ENCODE results near the gene IRX1.
A peak's percentile ranks its signal among the peaks of the same experiment; 100 is the strongest.

IRX1 gene

DNA sequence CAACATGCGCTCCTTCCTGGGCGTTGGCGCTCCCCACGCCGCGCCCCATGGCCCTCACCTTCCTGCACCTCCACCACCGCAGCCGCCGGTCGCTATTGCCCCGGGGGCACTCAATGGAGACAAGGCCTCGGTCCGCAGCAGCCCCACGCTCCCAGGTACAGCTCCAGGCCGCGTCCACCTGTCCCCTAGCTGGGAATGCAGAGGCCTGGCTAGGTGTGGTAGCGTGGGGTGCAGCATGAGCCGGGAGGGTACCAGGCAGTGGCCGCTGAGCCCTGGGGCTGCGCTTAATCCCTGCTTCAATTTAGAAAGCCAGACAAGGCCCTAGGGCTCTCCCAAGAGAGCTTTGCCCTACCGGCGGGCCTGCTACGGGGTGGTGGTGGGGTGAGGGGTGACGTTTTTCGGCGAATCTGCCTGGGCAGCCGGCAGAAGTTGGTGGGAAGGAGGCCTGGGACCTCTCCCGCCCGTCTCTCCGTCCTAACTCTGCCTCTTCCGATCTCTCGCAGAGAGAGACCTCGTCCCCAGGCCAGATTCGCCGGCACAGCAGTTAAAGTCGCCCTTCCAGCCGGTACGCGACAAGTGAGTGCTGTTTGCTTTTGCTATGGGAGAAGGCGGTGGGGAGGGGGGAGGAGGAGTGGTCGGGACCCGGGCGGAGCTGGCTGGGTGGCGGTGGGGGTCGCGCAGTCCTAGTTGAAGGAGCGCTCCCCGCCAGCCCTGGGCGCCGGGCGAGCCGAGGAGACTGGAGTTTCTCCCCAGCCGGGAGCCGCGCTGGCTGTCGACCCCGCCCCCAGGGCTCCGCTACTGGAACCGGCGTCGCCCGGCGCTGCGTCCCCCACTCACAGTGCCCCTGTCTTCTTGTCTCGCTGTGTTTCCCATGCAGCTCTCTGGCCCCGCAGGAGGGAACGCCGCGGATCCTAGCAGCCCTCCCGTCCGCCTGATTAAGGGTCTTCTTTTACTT, 4.8 kb downstream of the IRX1 start:
- H3K4me3 ChIP-seq (ENCODE audit: low read depth, low read length), result peak overlapping the region; percentile 21

DNA sequence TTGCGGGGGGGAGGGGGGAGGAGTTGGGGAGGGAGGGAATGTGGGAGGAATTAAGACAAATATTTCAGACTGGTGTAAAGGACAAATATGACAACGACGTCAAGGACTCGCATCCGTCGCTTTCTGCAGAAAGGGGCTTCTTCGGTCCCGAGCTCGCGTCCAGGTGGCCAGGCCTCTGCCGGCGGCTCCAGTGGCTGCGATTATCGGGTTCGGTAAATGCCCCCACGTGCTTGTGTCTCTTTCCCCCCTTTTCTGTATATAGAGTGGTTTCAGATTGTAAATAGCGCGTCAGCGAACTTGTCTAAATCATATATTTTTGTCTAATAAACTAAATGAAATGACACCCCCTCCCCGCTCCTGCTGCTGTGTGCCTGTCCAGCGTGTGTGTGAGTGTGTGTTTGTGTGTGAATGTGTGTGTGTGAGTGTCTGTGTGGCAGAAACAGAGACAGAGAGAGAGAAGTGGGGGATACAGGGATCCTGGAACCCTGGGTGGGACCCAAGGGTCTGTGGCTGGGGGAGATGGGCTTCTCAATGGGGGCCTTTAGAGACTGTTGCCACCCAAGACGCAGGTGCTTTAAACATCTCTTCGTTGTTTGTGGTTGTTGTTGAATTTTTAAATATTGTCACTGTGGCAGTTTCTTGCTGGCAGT, 5.6 kb downstream of the IRX1 start:
- no peak overlapping the region for H3K4me3 ChIP-seq (ENCODE audit: low read depth, low read length)

DNA sequence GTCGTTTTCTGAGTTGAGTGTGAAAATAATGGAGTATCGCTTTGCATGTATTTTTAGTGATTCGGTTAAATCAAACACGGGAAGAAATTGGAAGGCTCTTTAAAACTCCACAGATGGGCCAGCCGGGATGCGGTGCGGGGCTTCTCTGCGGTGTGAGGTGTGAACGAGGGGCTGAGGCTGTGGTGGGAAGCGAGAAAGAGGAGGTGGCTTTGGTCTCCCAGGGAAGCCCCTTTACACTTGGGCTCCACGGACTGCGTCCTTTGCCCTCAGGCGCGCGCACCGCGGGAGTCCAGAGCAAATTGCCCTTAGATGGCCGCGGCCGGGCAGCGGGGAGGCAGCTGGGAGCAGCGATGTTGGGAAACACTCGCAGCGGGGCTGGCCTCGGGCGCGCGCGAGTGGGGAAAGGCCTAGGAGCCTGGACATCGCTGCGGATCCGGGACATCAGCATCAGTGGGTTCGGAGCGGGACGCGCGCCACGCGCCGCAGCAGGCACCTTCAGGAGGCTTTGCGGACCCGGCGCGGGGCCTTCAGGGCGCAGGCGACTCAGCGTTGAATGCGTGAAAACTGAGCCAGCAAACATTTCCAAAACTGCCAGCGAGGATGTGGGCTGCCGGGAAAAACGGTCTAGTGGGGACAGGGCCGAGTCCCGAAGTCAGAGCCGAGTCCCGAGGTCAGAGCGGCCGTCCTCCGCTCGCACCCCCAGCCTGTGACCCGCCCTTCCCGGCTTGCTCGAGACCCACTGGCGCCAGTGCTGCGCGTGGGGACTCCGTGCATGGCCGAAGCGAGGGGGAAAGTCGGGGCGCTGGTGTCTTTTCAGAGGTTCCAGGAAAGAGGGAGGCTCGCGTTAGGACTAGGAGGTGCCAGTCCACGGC, 6.5 kb downstream of the IRX1 start:
- peak overlapping the region; percentile 8 for H3K4me3 ChIP-seq (ENCODE audit: low read depth, low read length)

DNA sequence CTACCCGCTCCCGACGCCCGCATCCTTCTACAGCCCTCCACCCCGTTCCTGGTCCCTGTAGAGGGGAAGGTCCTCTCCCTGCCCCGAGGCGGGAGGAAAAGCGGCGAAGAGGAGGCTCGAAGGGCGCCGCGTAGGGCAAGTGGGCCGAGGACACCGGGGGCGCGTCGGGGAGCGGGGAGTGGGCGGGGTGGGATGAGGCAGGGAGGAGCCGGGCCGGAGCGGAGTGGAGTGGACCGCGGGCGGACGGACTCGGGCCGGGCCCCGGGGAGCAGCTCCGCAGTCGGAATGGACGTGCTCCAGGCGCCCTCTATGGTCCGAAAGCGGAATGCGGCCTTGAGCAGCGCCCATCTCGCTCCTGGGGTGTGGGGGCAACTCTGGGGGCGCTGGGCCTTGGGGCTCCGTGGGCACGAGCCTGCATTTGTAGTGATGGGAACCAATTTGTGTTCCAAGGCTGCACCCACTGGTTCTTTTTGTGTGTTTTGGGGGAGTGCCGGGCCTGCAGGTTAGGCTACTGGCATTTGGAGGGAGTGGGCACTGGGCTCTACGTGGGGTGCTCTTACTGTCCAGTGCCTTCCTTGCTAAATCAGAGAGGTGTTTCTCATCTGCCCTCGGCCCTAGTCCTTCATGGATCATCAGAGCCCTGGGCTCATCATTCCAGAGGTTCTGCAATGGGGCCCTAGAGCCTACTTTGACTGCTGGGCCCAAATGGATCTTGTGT, 7.3 kb downstream of the IRX1 start:
- H3K4me3 ChIP-seq (ENCODE audit: low read depth, low read length), result no peak overlapping the region

DNA sequence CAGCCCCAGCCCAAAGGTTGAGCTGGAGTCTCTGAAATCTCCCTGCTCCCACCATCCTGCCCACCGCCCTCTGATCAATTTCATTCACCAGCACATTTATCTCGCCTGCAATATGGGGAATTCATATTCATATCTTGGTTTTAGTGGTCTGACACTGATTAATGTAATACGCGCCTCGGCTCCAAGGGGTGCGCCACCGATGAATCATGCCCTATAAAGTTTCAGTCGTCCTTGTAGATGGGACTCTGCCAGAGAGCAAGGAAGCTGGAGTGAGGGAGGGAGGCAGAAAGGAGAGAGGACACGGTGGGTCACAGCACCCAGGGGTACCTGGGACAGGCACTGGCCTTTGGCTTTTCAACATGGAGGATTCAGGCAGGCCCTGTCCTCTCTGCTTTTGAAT, 8.9 kb downstream of the IRX1 start:
- H3K4me3 ChIP-seq (ENCODE audit: low read depth, low read length), result no peak overlapping the region

DNA sequence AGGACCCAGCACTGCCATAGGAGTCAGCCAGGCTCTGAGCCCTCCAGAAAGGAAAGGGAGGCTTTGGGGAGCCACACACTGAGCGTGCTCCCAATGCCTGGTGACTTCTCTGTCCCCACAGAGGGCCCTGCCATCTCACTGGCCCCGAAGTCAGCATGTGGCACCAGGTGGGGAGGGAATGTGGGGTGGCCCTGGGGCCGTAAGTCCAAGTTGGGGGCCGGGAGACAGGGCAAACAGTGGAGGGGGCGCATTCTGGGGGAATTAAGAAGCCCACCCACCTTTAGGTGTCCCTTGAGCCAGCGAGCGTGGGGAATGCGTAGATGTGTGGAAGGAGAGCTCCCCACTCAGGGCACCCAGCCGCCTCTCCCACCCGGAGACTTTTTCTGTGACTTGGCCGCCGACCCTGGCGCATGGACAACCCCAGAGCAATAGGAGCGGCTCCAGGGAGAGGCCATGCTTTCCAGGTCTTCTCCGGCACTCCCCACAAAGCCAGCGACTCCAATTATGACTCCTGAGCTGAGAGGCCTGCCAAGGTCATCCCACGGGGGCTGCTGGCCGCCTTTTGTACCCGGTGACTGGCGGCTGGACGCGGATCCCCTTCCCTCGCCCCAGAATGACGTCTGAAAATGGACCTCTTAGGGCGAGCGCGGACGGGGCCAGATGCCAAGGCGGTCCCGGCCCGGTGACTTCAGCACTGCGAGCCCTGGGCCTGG, 9.8 kb downstream of the IRX1 start:
- H3K4me3 ChIP-seq (ENCODE audit: low read depth, low read length), result no peak overlapping the region

DNA sequence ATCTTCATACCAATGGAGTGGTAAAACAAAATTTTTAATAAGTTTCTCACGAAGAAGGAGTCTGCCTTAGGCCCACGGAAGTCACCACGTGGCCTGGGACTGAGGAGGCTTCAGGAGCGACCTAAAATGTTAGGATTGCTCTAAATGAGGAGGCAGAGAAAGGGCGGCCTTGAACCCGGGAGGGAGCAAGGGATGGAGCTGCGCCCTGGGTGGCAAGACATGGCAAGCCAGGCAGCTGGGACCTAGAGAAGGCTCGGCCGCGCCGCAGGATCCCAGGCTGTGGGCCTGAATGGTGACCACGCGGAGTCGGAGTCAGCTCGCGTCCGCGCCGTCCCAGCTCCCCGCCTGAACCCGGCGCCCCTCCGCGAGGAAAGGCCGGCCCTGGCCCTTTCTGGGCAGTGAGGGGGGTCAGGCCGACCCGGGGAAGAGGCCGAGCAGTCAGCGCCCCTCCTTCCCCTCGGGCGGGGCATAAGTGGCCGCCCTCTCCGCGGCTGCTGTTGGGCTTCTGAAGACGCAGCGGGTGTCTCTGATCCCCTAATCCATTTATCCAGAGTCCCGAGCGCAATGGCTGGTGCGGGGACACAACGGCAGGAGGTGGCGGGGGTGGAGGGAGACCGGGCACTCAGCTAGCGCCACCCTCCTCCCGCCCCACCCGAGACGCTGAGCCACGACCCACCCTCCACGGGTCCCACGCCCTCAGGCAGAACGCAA, 10.6 kb downstream of the IRX1 start:
- peak overlapping the region; percentile 39 for H3K4me3 ChIP-seq (ENCODE audit: low read depth, low read length)

DNA sequence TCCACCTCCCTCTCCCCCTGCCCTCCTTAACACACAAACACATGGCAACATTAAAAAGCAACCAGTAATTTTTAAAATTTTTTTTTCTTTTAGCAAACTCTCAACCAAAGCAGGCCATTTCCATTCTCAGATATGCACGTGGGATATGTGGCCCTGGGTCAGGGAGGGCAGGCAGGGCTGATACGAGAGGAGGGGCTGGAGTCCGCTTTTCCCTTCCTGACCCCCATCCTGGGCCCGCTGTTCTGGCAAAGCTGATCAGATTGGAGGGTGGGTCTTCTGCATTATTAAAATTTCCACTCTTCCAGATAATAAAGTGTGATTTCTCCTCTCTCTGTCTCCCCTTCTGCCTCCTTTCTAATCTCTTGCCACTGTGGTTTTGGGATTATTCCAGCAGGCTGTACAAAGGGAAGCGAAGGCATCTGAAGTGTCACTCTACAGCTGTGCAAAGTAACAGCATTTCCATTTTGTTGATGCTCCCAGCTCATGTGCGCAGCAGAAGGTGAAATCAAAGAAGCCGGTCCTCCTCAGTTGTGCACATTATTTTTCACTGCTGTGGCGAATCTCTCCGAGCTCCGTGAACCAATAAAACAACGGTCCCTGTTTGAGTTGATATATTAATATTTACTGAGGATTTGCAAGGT, 12.0 kb downstream of the IRX1 start:
- H3K4me3 ChIP-seq (ENCODE audit: low read depth, low read length), result no peak overlapping the region

DNA sequence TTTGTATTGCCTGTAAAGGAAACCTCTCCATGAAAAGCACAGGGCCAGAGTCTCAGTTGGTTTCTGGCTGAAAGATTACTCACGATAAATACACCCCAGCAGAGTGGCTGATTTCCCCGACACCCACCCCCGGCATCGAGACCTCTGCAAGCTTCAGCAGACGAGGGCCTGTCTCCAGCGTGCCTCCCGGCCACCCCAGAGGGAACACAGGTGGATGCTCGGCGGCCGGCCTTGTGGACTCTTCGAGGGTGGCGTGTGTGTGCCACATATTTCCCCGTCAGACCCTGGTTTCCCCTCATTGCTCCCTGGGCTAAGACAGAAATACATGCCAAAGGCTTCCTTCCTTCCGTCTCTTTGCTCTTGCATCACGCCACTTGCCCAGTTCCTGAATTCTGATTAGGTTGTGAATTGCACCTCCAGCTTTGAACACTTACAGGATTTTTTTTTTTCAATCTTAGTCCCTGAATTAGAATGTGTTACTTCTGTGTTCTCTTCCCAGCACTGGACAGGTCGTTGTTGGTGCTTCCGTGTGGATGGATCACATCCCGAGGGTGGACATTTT, 13.6 kb downstream of the IRX1 start:
- no peak overlapping the region for H3K4me3 ChIP-seq (ENCODE audit: low read depth, low read length)

DNA sequence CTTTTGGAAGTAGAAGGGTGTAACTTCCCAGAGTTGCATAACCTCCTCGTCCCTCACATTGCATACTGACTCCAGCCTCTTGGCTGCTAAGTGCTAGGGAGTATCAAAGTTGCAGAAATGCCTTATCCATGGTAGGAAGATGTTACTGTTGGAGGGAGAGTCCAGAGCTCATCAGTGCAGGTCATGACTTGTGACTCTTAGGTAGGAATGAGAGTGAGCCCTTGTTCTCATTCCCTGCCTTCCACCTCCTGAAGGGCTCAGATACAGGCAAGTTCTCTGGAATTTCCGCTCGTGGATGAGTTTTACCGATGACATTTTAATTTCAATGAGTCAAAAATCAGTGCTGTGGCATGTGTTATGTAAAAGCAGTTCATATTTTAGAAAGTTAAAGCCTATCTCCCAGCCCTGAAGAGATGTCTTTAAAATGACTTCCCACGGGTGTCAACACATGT, 17.0 kb downstream of the IRX1 start:
- H3K4me3 ChIP-seq (ENCODE audit: low read depth, low read length), result no peak overlapping the region

DNA sequence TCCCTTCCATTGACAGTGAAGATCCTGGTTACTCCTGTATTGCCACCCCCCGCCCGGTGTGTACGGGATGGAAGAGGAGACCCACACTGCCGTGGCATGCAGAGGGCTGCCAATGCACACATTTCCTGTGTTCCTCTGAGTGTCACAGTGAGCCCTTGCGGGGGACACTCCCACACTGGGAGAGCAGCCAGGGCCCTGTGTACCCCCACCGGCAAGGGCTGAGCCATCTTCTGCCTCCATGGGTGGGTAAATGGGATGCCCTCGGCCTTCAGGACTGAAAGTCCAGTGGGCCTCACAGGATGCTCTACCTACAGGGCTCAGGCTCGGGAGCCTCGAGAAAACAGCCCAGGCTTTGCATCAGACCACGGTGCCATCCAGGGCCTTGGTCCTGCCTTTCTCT, 18.1 kb downstream of the IRX1 start:
- no peak overlapping the region for H3K4me3 ChIP-seq (ENCODE audit: low read depth, low read length)

DNA sequence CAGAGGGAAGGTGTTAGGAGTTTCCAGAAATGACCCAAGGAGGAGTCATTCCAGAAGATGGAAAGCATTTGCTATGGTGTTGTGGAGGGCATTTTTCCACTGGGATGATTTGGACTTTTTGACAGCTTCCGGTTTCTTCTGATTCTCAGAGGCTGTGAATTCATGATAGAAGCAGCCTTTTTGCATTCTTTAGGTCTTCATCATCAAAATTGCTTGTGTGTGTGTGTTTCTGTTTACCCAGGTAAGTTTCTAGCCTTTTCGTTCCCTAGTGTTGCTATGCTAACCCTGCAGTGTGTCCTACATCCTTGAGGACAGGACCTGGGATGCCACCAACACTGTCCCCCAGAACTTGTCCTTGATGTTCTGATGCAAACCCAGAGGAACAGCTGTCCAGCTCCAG, 19.6 kb downstream of the IRX1 start:
- no peak overlapping the region for H3K4me3 ChIP-seq (ENCODE audit: low read depth, low read length)

DNA sequence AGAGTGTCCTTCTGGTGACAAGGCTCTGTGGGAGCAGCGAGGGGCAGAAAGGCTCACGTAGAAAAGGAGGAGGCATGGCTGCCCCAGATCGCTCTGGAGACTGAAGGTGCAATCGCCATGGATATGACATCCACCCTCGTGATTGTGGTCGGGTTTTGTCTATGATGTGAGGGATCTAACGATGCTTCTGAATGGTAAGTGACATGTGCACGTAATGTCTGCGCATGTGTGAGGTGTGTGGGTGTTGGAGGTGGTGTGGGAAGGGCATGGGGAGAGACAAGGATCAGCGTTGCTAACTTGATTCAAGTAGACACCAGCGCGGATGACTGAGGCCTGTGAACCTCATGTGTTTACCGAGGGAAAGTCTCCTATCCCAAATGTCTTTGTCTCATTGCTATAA, 20.2 kb downstream of the IRX1 start:
- no peak overlapping the region for H3K4me3 ChIP-seq (ENCODE audit: low read depth, low read length)

DNA sequence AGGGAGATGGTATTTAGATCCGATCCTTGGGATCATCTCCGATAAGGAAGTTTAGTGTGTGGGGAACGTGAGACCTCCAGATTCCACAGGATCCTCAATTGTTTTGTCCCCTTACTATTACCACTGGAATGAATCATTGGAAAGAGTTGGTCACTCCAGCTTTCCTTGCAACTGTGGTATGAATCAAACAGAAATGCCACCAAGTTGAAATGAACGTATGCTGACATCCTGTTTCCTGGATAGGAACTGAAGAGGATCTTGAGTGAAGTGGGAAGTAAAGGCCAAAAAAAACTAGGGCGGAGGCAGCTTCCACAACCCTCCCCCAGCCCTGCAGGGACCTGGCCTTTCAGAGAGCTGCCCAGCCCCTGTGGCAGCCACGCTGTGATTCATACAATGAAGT, 23.9 kb downstream of the IRX1 start:
- no peak overlapping the region for H3K4me3 ChIP-seq (ENCODE audit: low read depth, low read length)

DNA sequence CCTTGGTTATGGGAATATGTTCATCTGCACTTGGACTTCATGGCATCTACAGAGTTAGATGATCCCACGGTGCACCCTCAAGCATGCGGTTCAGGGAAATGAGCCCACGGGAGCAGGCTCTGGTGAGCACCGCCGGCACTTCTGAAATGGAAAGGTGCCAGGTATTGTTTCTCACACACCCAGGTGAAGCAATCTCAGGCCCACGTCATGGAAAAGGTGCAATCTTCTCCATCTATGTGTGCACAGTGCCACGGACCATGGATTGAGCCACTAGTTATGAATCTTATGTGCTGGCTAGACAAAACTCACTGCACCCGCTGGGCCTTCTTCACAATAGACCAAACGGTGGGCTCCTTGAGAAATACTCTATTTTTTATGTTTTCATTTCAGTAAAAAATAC, 27.3 kb downstream of the IRX1 start:
- no peak overlapping the region for H3K4me3 ChIP-seq (ENCODE audit: low read depth, low read length)

DNA sequence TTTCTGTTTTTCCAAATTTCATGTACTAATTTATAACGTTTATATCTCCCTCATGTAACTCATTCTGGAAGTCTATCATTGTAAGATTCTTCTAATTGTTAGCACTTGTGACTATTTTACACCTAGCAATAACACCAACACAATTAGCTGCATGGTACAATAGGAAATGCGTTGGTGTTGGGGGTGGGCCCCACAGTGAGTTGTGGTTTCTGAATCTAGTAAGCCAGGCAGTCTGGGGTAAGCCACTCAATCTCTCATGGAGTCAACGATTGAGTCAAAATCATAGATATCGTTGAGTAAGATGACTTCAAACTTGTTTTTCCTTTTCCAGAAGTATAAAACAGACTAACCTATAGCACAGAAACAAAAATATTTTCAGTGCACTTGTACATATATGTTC, 30.0 kb downstream of the IRX1 start:
- H3K4me3 ChIP-seq (ENCODE audit: low read depth, low read length), result no peak overlapping the region

DNA sequence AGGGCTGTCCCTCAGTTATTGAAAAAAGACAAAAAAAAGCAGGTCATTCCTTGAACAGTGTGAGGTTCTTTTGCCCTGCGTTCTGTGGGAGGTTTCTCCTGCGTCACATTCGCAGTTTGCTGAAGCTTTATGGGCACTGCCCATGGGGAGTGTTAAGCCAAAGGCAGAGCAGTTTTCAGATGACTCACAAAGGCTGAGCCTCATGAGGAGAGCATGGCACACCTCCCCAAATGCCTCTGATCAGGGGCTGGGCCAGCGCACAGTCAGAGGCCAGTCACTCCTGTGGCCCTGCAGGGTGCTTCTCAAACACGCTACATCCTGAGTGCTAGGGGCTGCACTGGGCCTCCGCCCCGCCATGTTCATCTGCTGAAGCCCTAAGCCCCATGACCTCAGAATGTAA, 38.4 kb downstream of the IRX1 start:
- no peak overlapping the region for H3K4me3 ChIP-seq (ENCODE audit: low read depth, low read length)

DNA sequence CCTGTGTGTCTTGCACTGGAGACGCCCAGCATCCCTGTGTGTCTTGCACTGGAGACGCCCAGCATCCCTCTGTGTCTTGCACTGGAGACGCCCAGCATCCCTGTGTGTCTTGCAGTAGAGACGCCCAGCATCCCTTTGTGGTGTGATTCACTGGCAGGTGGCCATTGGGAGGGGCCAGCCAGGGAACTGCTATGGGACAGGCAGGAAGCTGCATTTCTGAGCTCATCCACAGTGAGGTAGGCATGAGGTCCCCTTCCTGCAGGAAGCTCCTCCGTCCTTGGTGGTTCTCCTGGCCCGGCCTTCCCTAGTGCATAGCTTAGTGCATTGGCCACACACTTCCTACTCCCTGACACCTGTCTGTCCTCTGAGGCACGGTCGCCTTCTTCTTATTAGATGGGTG, 43.5 kb downstream of the IRX1 start:
- no peak overlapping the region for H3K4me3 ChIP-seq (ENCODE audit: low read depth, low read length)

DNA sequence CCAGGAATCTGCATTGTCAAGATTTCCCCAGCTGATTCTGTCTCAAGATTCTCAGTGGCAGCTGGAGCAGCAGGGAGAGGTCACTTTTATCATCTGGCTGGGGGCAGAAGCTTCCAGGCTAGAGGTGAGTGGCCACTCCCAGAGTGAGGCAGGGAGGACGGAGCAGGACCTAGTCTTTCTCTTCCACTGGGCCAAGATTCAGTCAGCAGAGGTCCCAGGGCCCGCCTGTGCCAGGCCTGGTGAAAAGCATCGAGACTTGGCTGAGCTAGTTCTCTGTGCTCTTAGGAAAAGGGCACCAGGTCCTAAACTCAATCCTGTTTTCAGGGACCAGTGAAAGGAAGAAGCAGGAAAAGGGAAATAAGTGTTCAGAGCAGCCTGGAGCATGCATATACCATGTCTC, 46.6 kb downstream of the IRX1 start:
- H3K4me3 ChIP-seq (ENCODE audit: low read depth, low read length), result no peak overlapping the region

Measured in iPS-11a (cell line).